NCI-H1092 treated with DMSO at 0.1 percent for 48 hours (cell line): ENCODE data around the gene PRKAB1.

ENCODE experiments used
- DNase-seq: peaks from one replicate; lab custom pipeline; 2025; lab: John Stamatoyannopoulos, UW

Gene PRKAB1

DNA sequence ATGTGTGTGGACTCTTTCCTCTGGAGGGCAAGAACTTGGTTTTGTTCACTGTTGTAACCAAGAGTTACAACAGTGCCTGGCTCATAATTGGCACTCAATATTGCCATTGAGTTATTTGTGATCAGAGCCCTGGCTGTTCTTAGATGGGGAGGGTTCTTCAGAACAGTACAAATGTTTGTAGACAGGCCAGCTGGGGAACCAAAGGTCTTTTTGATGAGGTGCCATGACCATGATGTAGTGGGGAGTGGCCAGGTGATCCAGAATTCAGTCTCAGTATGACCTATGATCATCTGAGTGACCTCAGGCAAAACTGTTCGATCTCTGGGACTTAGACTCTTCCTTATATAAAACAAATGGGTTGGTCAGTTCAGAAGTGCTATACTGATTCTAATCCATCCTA, 3.3 kb upstream of the PRKAB1 start:
- no peak for DNase-seq

DNA sequence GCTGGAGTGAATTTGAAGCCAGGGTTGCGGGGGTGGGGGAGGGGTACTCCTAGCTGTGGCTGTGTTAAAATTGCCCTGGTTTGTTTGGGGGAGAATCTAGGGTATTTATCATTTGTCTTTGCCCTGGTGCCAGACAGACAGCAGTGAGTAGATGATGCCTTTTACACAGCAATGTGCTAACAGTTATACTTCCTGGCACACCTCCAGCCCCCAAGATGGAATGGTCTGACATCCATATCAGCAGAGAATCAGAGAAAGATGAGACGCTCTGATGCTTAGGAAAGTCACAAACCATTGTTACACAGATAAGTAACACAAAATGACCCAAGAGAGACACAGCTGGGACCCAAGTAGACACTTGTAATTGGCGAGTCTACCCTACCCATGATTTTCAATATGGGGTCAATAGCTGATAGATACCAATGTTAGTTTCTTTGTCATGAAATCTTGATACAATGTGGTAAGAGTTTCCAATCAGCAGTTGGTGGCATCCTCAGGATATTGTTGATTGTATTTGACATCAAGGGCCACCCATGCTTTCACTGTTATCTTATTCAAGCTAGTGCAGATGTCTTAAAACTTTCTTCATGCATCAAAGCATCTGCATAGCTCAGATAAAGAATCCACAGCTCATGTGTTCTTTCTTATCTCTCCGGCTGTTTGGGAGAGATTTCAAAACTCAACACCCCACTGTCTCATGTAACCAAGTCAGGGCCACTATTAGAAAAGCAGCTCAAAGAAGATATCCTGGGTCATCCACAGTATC, 2.6 kb upstream of the PRKAB1 start:
- no peak for DNase-seq

DNA sequence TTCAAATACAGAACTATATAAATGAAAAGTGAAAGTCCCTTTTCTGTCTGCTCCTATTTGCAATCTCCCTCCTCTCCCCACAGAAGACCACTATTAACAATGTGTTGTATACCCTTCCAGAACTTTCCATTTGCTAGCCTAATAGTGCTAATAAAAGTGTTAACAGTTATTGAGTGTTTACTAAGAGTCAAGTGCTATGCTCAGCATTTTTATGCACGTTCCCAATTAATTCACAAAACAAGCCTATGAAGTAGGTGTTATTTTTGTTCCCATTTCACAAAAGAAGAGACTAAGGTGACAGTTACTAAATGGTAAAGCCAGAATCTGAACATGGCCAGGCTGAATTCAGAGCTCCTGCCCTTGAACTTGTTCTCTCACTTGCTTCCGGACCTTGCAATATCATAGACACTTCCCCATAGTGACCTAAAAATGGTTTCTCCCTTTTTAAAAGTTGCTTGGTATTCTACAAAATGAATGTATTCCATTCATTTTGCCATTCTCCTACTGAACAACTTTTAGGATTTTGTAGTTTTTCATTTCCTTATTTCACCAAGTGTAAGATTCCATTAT, 1.6 kb upstream of the PRKAB1 start:
- DNase-seq, result no peak

DNA sequence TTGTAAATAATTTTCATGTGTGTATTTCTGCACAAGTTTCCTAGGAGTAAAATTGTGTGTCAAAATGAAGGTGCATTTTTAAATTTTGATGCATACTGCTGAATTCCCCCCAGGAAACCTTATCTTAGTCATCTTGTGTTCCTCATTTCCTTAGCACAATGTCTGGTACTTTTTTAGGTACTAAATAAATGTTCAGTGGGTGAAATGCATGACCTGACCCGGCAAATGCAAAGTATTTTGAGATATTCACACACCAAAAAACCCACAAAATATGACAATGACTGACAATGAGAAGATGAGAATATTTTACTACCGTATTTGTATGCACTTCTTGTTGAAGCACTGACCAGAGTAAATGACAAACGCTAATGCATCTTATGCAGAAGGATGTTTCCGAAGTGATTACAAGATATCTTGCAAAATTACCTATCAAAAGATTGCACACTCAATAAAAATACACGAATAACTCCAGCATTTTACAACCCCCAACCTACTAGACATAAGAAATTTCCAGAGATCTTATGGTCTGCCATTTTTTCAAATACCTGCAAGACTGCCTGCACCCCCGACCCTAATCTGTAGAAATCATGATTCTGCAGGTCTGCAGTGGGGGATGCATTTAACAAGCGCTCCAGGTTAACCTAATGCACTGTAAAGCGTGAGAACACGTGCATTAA, 895 bp upstream of the PRKAB1 start:
- DNase-seq, result no peak

DNA sequence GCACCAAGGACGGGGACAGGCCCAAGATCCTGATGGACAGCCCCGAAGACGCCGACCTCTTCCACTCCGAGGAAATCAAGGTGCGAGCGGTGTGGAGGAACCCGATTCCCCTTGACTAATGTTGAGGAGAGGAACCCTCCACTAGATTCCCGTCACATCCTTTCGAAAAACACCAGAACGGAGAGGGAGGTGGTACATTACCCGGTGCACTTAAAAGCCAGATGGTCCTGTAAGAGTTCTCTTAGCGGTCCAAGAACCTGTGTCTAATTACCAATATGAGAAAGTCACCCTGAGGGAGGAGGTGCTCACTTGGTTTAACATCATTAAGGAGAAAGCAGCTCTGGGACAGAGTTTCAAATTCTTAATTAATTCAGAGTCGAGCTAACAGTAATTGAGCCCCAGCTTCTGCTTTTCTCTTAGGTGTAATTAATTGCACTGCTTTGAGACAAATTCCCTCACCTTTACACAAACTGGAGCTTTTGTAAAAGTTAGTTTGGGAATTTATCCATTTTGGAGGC, 450 bp downstream of the PRKAB1 start:
- DNase-seq, result peak; percentile 24

DNA sequence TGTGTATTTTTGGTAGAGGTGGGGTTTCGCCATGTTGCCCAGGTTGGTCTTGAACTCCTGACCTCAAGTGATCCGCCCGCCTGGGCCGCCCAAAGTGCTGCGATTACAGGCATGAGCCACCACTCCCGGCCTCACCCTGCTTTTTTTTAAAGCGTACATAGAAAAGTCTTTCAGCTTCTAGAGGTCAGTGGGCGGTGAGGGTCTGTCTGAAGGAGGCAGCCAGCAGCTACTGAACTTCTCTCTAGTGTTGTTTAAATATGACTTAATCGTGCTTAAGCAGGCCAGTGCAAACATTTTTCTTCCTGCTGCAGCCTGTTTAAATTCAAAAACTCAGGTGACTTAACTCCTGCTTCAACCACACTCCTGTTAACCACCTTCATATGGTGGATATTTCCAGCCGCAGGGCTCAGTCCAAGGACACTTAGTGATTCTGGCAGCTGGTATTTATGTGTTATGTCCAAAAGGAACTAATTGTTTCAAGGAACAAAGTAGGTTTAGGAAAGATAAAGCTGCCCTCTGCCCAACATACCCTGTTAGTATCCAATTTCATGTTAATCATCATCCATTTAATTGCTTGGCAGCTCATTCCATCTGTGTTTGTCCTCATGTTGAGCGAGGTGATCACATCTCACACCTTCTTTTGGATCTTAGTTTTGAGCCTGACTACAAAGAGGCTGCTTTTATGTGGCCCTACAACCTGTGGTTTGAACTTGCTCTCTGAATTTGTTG, 2.0 kb downstream of the PRKAB1 start:
- no peak for DNase-seq

DNA sequence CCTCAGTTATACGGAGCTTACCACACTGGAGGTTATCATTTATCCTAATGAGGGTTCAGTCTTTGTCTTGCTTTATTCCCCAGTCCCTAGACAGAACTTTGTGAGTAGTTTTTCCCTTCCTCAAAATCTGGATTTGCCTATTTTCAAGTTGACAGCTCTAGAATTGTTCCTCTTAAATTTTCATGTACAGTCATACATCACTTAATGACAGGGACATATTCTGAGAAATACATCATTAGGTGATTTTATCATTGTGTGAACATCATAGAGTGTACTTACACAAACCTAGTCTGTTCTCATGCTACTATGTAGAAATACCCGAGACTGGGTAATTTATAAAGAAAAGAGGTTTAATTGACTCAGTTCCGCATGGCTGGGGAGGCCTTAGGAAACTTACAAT, 3.1 kb downstream of the PRKAB1 start:
- no peak for DNase-seq

DNA sequence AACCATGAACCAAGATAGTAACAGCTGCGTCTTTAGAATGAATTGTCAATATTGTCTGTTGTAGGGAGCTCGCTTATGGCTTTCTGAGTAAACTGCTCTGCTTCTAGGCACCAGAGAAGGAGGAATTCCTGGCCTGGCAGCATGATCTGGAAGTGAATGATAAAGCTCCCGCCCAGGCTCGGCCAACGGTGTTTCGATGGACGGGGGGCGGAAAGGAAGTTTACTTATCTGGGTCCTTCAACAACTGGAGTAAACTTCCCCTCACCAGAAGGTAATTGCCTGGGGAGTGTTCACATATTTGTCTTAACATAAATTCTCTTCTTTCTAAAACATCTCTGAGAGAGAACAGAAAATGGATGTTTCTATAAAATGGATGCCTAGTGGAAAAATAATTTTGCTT, 4.3 kb downstream of the PRKAB1 start:
- no peak for DNase-seq

DNA sequence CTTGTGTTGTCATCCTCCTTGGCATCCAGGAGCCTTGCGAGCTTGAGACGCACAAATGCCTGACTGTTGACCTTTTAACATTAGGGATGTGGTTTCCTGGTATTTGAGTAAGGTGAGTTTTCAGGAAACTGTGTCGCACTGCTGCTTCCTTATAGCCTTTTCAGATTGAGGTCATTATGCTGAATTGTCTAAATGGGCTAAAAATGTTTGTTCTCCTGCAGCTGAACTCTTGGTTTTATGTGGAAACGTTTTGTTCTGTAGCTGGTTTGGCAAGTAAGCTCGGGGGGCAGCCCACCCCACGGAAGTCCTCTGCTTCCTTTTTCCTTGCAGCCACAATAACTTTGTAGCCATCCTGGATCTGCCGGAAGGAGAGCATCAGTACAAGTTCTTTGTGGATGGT, 5.7 kb downstream of the PRKAB1 start:
- DNase-seq, result no peak

DNA sequence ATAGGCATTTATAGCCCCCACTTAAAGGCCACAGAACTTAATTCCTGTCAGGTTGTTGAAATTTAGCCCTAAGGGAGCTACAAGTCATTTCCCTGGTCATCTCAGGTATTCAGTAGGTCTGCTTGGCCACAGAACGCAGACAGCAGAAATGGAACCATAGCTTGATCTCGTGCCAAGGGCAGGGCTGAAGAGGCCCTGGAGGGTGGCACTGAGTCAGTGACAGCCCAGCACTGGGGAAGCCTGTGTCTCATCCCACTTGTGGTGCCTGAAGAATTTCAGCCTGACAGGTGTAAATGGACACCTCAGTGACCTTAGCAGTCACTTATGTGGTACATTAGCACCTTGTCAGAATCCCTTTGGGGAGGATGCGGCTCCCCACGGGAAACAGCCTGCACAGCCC, 6.6 kb downstream of the PRKAB1 start:
- no peak for DNase-seq

DNA sequence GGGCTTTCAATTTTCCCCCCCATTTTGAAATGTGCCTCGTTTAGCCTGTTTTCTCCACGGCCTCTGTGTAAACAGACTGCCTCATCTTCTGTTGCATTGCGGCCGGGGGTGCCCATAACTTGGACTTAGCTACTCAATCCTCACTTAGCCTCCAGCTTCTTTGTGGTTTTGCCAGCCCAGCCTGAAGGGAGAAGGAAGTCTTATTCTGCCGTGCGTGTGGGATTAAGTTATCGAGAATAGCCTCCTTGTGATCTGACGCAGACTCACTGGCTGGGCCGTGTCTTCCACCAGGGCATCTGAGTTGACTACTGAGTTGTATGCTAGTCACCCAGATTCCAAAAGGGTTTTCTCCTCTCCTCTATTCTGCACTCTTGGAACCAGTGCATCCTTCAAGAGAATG, 8.1 kb downstream of the PRKAB1 start:
- no peak for DNase-seq

DNA sequence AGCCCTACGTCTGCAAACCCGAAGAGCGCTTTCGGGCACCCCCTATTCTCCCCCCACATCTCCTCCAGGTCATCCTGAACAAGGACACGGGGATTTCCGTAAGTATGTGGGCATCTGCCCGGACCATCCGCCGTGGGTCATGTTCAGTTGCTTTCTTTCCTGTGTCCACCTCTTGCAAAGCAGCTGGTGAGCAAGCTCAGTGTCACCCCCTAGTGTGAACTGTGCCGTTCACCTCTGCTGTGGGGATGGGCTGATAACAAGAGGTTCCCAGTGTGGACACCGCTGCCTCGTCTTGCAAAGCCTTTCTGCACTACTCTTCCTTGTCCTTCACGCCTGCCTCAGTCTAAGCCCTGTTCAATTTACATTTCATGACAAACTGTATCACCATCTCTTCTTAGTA, 8.6 kb downstream of the PRKAB1 start:
- DNase-seq, result no peak

DNA sequence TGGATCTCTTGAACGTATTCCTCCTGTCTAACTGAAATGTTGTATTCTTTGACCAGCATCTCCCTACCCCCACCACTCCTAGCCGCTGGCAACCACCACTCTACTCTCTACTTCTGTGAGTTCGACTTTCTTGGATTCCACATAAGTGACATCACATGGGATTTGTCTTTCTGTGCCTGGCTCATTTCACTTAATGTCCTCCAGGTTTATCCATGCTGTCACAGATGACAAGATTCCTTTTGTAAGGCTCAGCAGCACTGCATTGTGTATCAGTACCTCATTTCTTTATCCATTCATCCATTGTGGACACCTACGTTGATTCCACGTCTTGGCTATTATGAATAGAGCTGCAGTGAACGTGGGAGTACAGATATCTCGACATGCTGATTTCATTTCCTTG, 10.5 kb downstream of the PRKAB1 start:
- DNase-seq, result no peak

DNA sequence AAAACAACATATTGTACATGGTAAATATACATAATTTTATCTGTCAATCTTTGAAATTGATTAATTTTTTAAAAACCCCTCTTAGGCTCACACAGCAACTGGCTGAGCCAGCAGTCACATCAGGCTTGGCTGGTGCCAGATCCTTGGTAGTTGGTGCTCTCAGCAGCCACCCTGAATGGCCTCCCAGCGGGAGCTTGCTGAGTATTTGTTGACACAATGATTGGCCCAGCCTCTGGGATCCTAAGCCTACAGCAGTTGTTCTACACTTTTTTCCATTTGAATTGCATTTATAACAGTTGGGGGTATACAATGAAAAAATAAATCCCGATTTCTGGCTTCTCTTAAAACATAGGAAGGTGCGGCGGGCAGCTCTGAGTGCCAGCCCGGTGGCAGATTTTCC, 11.1 kb downstream of the PRKAB1 start:
- peak; percentile 82 for DNase-seq

DNA sequence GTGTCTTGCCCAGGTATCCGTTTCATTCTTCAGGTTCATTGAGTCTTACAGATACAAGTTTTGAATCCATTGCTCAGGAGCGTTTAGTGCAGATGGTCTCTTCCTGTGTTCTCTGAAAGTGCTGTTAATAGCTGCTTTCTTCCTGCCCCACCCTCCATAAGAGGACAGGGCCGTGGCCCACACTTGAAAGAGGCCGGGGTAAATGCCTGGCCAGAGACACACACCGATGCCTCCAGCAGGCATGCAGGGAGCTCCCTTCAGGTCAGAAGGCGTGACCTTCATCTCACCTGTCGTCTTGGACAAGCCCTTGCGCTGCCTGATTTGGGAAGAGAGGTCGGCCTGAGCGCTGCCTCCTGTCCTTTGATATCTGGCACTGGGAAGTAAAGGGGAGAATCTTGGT, 11.6 kb downstream of the PRKAB1 start:
- peak; percentile 69 for DNase-seq

DNA sequence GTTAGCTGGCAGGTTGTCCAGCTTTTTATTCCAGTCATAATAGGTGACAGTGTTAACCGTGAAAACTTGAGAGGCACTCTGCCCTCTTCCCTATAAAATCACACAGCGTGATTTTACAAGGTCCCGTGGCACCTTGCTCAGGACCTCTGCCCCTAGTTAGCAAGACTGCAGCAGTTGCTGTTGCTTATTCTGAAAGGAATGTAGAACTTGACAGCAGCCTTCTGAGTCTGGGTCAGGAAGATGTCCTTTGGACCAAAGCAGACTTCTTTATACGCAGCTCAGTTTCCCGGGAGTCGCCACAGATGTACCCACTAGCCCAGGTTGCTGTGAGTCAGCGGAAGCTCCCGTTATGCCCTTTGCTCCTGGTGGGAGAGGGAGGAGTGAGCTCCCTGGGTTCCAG, 13.2 kb downstream of the PRKAB1 start:
- no peak for DNase-seq

DNA sequence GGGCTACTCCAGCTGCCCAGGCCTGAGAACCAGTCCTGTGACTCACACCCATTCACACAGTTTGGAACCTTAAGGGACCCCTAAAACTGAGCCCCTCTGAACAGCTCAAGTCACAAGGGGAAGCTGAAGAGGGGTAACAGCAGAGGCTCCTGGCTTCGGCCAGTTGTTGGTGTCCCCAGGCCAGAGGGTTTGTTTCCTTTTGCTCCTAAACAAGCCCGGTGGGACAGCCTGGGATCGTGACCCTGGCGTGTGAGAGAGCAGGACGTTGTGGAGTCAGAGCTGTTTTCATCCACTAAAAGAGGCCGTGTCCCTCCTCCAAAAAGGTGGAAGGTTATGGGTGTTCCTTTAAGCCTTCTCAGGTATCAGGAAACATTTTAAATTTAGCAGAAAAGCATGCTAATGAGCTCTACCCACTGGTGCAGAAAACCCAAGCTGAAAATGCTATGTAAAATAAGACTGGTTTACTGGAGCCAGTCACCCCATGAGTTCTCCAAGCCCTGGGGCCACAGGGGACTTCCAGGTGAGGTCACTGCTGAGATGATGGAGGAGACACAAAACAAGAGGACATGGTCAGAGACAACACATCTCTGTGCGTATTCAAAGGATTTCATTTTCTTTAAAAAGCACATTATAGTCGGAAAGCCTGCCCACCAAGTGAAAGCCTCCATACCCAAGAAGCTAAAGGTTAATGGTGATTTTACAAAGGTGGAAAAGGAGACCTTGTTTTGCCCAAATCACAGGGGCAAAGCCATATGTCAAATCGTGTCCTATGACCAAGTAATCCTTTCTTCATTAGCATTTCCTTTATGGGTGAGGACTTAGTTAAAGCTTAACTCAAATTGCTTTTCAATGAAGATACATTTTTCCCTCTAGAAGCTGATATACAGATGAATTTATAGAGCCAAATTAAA, 14.1 kb downstream of the PRKAB1 start:
- no peak for DNase-seq

DNA sequence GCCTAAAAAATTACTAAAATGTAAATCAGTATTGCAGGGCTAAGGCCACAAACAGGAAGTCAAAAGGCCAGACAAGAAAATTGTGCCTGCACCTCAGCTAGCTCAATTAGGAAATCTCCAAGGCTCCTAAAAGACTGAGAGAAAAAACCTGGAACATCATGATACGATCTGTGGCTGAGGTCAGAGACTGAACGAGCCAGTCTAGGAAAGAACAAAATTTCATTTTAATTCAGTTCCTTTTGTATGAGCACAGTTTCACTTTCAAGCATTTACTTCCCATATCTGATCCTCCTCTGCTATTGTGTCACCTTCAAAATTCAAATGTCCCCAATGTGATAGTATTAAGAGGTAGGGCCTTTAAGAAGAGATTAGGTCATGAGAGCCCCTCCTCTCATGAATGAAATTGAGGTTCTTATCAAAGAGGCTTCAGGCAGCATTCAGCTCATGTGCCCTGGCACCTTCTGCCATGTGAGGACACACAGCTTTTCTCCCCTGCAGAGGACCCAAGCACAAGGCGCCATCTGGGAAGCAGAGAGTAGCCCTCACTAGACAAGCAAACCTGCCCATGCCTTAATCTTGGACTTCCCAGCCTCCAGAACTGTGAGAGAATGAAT, 14.8 kb downstream of the PRKAB1 start:
- DNase-seq, result no peak

DNA sequence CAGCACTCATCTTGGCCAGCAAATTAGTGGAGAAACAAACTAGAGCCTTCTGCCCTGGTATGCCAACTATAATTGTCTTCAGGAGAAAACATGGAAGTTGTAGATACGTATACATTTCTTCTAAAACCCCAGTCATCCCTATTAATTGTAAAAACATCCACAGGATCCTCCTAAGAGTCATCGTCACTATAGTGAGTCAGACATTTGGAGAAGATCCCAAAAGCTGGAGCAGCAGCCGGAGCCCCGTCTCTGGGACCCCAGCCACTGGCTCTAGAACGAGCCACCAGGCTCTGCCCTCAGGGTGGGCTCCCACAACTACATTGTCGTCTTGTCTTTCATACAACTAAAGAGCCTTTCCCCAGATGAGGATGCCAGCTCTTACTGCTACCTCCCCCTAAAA, 15.5 kb downstream of the PRKAB1 start:
- DNase-seq, result no peak

DNA sequence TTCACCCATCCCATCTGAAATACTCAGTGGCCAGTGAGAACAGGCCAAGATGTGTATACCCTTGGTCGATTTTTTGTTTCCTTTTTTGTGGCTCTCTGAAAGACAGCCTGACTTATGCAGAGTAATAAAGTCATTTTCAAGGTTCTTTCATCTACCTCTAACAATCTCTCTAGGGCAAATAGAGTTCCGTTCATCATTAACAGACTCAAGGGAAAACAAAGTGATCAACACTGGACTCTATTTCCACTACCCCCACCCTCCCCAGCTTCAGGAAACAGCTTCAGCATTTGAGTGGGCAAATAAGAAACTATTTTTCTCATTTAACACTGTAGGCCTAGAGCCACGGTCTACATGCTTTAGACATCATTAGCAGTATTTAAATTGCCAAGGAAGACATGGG, 15.9 kb downstream of the PRKAB1 start:
- DNase-seq, result no peak

DNA sequence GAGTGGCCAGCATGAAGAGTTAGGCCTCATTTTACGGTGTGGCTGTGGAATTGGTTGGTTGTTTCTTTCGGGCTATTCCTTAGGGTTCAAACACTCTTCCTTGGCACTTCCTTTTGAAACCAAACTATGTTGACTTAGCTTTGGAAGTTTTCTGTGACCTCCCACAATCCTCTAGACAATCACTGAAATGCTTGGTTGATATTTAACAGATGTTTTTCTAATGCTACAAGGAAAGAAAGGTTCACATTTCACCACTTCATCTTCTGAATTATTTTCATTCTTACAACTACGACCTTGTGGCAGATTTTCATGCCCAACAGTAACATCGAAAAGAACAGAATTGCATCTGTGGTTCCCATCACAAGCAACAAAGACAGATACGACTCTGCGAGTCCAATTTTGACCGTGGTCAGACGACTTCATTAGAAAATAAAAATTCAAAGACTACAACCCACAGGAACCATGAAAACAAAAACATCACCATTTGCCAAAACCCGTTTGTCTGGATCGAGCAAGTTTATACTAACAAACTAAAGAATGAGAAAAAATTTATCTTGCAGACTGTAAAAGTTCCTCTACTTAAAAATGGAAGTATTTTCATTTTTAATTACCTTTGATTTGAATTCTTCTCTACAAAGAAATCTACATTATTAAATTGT, 16.9 kb downstream of the PRKAB1 start:
- DNase-seq, result no peak
